T-helper 1 cell (primary cell): ENCODE data around the gene SEMA3D.
"Not testable (repeated sequence)": the region's sequence is repeated elsewhere in the genome, so short reads cannot be mapped to it uniquely, and the experiment has no call there.

Source experiments
- DNase-seq, 5 donors: peaks; one replicate each; pipeline ENCODE4 v3.0.0-alpha.2; 2012 to 2020

The SEMA3D gene

GRCh38 chr7:85023066-85023712, 163.7 kb downstream of the SEMA3D start:
- DNase-seq: peak in 2 of 5 donors; percentile 4 to 8

GRCh38 chr7:85022064-85022697, 164.7 kb downstream of the SEMA3D start:
- no peak for DNase-seq

GRCh38 chr7:85021101-85021704, 165.7 kb downstream of the SEMA3D start:
- no peak for DNase-seq

GRCh38 chr7:85019778-85020177, 167.1 kb downstream of the SEMA3D start:
- no peak for DNase-seq

GRCh38 chr7:85019176-85019575, 167.7 kb downstream of the SEMA3D start:
- DNase-seq: no peak

- DNase-seq: no peak
These were observed 168.4 kb downstream of the SEMA3D start for GRCh38 chr7:85018498-85018897.

- DNase-seq: no peak
These were observed 170.6 kb downstream of the SEMA3D start for GRCh38 chr7:85016286-85016685.

GRCh38 chr7:85014936-85015660, 171.8 kb downstream of the SEMA3D start:
- no peak for DNase-seq

- no peak for DNase-seq
These were observed 175.7 kb downstream of the SEMA3D start for GRCh38 chr7:85011127-85011526.

- DNase-seq: no peak
These were observed 176.6 kb downstream of the SEMA3D start for GRCh38 chr7:85010306-85010705.

GRCh38 chr7:85006754-85007153, 180.1 kb downstream of the SEMA3D start:
- no peak for DNase-seq

GRCh38 chr7:85004402-85004801, 182.5 kb downstream of the SEMA3D start:
- DNase-seq: no peak

GRCh38 chr7:85001495-85002345, 185.1 kb downstream of the SEMA3D start:
- DNase-seq: no peak

- DNase-seq: no peak
These were observed 186.0 kb downstream of the SEMA3D start for GRCh38 chr7:85000735-85001350.

- no peak for DNase-seq
These were observed 187.4 kb downstream of the SEMA3D start for GRCh38 chr7:84999450-84999849.

GRCh38 chr7:84998665-84999064, 188.2 kb downstream of the SEMA3D start:
- DNase-seq: no peak

- DNase-seq: peak in 1 of 5 donors; percentile 39
These were observed 189.2 kb downstream of the SEMA3D start for GRCh38 chr7:84997626-84998025.

GRCh38 chr7:84992954-84993353, 193.9 kb downstream of the SEMA3D start:
- DNase-seq: not testable (repeated sequence)

- no peak for DNase-seq
These were observed 201.6 kb downstream of the SEMA3D start for GRCh38 chr7:84985073-84985784.

- no peak for DNase-seq
These were observed 204.7 kb downstream of the SEMA3D start for GRCh38 chr7:84982199-84982598.
